Umbilical cord (tissue), 2 donors: ENCODE measurements around the gene MGAT3. TPM values are rescaled to one million over a fixed set of nuclear protein-coding genes. Genes with fewer than 3 reads are reported as not detected.
"Not testable (repeated sequence)": the region's sequence is repeated elsewhere in the genome, so short reads cannot be mapped to it uniquely, and the experiment has no call there.

Experiments used
- DNase-seq: peaks from one replicate; pipeline ENCODE4 v3.0.0-alpha.2; 2015; ENCODE audit warnings: low spot score
- total RNA-seq: library from RNA; depleted of rRNA; stranded (reverse); fragments of >200 nt; gene quantifications from one replicate; pipeline ENCODE4 v1.2.3, GENCODE V29; 2014; ENCODE audit warnings: low replicate concordance; ENCODE audit not compliant: insufficient read depth

MGAT3 gene, protein sequence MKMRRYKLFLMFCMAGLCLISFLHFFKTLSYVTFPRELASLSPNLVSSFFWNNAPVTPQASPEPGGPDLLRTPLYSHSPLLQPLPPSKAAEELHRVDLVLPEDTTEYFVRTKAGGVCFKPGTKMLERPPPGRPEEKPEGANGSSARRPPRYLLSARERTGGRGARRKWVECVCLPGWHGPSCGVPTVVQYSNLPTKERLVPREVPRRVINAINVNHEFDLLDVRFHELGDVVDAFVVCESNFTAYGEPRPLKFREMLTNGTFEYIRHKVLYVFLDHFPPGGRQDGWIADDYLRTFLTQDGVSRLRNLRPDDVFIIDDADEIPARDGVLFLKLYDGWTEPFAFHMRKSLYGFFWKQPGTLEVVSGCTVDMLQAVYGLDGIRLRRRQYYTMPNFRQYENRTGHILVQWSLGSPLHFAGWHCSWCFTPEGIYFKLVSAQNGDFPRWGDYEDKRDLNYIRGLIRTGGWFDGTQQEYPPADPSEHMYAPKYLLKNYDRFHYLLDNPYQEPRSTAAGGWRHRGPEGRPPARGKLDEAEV
- 2.2 TPM for total RNA-seq

DNA sequence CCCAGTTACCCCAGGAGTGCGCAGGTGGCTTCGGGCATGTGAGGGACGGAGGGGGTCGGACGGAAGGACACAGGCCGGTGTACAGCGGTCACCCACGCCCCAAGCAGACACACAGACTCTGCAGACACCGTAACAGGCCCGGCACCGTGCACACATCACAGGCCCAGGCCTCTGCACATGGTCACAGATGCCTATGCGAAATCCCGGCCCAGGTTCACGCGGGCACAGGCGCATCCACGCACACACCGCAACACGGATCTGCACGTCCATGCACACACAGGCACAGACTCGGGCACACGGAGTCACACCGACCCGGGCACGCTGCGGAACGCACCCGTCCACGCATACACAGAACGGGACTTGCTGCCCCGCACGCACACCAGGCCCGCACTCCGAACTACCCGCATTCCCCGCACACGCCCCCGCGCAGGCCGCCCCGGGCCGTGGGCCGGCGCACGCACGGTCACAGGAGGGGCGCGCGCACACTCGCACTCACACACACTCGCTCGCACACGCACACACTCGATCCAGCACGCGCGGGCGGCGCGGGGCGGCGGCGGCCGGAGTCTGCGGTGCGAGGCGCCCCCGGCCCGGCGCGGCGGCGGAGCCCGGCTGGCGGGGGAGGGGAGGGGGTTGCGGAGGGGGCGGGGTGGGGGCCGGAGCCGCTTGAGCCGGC is at the start of gene MGAT3:
MGAT3 (plus strand) TSS at position 491 of the 676 bp plus-strand sequence. CDS start 30,336 bp downstream, outside the sequence.
- DNase-seq: no peak

DNA sequence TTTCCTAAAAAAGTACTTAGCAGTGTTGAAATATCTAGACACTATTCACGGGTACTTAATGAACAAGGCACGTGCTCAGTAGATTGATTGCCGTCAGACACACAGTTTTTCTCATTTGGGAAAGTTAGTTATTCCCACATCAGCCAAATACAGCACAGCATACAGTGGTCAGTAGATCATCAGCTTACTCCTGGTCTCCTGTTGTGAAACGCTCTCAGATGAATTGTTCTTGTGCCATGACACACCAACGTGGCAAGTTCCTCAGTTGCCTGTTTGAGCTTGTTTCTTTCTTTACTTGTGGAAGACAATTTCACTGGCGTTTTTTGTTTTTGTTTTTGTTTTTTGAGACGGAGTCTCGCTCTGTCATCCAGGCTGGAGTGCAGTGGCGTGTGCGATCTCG is 48.6 kb upstream of the MGAT3 start:
- no peak for DNase-seq

DNA sequence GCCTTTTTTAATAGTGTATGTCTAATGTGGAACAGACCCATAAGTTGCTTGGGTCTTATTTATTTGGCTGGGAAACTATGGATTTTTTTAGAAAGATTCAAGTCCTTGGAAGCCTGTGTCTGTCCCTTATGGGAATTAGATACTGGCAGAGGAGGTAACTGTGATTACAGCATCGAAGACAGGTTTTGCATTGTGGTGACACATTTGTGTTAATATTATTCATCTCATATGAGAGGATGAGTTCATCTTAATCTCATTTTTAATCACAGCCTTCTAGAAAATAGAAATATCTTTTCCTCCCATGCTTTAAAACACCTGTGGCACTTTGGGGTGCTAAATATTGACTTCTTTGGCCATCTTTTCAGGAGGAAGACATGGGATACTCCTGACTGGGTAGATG is 48.0 kb upstream of the MGAT3 start:
- no peak for DNase-seq

DNA sequence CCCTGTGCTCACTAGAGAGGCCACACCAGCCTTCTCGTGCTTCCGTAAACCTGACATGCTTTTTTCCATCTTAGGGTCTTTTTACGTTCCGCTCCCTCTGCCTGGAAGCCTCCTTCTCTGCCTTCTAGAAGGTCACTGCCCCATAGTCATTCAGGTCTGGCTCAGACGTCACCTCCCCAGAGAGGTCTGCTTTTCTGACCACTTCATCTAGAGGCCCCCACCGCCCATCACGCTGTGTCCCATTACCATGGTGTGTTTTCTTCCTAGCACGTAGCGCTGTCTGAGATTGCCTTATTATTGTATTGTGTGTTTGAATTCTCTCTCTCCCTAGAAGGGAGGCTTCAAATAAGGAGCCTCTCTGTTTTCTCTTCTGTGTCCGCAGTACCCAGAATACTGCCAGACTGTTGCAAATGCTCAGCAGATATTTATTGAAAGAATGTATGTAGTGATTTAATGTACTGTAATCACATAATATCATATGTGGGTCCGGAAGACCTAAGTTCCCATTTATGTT is 47.2 kb upstream of the MGAT3 start:
- no peak for DNase-seq

DNA sequence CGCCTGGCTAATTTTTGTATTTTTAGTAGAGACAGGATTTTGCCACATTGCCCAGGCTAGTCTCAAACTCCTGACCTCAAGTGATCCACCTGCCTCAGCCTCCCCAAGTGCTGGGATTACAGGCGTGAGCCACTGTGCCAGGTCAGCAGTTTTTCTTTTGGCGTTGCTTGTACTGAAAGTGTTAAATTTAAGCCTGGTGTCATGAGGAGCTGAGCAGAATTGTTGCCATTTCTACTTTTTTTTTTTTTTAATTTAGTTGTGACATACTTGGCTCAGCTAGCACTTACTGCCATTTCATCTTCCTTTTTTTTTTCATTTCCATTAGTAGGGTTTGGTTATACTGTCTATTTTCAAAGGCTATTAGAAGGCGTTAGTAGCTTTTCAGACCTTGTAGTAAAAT is 46.5 kb upstream of the MGAT3 start:
- no peak for DNase-seq

DNA sequence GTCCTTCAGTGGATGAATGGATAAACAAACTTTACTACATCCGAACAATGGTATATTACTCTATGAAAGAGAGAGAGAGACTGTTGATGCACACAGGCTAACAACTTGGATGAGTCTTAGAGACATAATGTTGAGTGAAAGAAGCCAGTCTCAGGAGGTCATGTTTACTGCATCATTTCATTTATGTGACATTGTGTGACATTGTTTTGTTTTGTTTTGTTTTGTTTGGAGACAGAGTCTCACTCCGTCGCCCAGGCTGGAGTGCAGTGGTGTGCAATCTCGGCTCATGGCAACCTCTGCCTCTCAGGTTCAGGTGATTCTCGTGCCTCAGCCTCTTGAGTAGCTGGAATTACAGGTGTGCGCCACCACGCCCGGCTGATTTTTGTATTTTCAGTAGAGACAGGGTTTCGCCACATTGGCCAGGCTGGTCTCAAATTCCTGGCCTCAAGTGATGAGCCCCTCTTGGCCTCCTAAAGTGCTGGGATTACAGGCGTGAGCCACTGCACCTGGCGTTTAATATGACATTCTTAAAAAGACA is 44.9 kb upstream of the MGAT3 start:
- DNase-seq: not testable (repeated sequence)

DNA sequence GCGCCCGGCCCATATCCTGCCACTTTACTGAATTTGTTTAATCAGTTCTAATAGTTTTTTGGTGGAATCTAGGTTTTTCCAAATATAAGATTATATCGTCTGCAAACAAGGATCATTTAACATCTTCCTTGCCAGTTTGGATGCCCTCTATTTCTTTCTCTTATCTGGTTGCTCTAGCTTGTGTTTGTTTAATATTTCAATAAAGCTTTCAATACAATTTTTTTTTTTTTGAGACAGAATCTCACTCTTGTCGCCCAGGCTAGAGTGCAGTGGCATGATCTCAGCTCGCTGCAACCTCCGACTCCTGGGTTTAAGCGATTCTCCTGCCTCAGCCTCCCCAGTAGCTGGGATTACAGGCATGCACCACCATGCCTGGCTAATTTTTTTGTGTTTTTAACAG is 43.6 kb upstream of the MGAT3 start:
- not testable (repeated sequence) for DNase-seq

DNA sequence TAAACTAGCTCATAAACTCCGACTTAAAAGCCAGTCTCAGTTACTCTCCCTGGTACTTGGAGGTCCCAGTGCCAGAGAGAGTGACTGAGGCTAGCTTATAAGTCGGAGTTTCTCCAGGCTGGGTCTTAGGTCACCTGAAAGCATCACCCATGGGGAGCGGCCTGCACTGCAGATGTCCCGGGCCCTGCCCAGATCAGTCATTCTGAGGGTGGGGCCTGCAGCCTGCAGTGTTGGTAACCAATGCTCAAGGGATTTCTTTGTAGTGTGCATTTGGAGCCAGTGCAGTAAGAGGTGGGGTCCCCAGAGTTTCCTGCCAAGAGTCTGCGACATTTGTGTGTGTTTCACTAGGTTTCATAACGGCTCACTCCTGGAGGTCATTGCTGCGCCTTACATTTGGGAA is 42.4 kb upstream of the MGAT3 start:
- no peak for DNase-seq

DNA sequence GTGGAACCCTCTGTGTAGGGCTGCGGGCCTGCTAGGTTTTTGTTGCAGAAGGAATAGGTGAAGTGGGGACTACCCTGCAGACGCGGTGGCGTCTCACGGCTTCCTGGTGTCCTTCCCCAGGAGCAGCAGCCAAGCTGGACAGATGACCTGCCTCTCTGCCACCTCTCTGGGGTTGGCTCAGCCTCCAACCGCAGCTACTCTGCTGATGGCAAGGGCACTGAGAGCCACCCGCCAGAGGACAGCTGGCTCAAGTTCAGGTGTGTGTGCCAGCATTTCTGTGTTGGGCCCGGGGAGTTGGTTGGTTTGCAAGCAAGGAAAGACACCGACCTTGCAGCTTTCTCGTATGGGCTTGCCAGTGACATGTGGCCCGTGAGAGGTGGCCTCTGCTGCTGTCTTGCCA is 41.9 kb upstream of the MGAT3 start:
- DNase-seq: no peak

DNA sequence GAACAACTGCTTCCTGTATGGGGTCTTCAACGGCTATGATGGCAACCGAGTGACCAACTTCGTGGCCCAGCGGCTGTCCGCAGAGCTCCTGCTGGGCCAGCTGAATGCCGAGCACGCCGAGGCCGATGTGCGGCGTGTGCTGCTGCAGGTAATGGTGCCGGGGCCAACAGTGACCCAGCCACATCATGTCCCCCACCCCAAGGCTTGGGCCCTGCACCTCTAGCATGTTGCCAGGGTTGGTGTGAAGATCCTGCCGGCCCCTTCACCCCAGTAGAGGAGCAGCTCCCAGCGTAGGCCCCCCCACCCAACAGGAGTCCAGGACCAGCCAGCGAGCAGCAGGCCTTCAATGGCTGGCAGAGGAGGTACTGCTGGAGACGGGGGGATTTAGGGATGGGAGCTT is 41.3 kb upstream of the MGAT3 start:
- no peak for DNase-seq

DNA sequence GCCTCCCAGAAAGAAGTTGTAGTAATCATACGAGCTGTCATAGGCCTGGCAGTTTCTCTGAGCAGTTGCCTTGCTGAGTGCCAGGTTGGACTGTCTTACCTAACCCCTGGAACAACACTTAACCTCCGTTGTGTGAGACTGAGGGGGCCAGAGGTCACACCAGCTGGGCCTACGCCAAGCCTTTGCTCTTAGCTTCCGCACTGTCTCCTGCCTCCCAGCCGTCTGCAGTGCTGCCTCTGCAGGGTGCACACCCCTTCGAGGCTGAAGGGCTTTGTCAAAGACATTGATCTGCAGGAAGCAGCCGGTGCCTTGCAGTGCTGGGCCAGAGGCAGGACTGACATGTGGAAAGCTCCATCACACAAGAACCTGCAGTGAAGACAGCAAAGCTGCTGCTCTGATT is 40.5 kb upstream of the MGAT3 start:
- no peak for DNase-seq

DNA sequence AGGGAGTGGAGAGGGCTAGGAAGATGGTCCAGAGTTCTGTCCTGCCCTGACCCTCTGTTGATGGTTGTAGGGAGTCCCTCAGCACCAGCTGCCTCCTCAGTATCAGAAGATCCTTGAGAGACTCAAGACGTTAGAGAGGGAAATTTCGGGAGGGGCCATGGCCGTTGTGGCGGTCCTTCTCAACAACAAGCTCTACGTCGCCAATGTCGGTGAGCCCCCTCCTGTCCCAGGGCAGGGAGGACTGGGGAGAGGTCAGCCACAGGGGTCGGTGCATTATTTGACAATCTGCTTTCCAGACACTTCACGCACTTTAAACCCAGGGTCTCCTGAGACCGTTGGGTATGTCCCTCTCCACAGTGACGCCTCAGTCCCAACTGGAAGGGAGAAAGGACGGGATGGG is 39.2 kb upstream of the MGAT3 start:
- DNase-seq: no peak

DNA sequence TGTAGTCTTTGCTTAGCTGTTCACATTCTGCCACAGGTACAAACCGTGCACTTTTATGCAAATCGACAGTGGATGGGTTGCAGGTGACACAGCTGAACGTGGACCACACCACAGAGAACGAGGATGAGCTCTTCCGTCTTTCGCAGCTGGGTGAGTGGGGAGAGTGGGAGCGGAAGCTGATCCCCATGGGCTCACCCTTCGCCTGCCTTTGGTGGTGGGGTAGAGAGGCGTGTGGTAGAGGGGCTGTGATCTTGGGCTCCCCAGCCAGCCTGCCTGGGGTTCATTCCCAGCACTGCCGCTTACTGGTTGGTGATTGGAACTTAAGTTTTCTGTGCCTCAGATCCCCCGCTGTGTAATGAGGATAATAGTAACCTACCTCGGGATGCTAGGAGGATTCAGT is 38.1 kb upstream of the MGAT3 start:
- no peak for DNase-seq

DNA sequence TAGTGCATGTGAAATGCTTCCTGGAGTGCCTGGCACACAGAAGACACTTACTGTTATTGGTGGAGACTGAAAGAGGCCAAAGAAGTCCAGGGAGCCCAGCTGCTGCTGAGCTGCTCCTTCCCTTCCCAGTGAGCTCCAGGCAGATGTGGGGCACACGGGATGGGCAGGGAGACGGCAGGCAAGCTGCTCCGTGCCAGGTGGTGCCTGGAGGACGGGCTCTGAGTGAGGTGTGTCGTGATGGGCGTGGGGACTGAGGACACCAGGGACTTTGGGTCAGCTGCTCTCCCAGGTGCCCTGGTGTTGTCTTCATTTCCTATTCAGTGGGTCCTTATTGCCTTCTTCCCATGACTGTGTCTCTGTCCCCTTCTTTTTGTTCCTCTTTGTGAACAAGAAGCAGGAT is 37.7 kb upstream of the MGAT3 start:
- DNase-seq: no peak

DNA sequence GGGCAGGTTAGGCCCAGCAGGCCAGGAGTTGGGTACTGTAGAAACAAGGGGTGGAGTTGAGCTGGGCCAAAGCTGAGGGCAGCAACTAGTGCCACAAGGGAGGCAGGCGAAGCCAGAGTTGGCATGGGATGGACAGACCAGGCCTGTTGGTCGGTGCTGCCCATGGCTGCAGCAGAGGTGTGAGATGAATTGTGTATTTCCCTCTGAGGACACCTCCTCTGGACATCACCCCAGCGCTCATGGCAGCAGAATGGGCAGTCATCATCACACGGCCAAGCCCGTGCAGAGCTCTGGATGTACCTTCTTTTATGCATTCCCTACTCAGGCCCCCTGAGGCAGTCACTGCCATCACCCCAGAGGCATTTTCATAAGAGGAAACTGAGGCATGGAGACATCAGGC is 36.9 kb upstream of the MGAT3 start:
- no peak for DNase-seq

DNA sequence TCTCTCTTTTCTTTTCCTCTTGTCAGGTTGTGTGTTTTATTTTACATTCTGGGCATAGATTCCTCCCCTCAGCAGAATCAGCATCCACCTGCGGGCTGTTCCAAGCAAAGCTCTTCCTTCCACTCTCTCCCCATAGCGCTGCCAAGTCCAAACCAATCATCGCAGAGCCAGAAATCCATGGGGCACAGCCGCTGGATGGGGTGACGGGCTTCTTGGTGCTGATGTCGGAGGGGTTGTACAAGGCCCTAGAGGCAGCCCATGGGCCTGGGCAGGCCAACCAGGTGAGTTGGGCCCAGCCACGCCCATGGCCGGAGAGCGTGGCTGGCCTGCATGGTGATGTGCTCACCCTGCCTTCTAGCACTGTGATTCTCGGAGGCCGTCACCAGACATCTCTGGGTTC is 35.1 kb upstream of the MGAT3 start:
- DNase-seq: no peak

DNA sequence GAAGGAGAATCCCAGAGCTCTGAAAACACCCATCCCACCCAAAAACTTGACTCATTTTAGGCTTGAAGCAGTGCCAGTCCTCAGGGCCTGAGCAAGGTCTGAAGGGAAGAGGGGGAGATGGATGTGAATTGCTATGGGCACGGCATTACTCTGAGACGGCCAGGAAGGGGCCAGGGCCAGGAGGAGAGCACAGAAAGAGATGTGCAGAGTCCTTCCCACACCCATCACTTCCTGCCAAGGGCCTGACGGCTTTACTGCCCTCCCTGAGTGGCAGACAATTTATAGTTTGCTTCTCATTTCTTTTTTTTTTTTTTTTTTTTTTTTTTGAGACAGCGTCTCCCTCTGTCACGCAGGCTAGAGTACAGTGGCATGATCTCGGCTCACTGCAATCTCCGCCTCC is 34.7 kb upstream of the MGAT3 start:
- DNase-seq: no peak

DNA sequence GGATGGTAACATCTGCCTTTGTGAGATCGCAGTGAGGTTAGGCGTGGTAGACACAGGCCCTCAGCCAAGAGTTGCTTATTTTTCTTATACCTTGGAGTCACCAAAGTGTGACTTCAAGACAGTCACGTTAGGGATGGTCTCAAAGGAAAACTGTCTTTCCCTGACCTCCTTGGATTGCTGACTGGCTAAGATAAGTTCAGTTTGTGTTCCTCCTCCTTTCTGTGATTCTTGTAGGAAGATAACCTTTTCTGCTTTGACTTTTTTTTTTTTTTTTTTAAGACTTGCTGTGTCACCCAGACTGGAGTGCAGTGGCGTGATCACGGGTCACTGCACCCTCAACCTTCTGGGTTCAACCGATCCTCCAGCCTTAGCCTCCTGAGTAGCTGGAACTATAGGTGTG is 34.1 kb upstream of the MGAT3 start:
- no peak for DNase-seq

DNA sequence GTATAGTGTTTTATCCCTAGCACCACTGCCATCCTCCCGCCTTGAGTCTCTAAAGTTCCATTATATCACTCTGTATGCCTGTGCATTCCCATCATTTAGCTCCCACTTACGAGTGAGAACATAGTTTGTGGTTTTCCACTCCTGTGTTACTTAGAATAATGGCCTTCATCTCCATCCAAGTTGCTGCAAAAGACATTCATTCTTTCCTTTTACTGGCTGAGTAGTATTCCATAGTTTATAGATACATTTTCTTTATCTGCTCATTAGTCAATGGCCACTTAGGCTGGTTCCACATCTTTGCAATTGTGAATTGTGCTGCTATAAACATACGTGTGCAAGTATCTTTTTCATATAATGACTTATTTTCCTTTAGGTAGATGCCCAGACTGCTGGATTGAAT is 32.8 kb upstream of the MGAT3 start:
- no peak for DNase-seq

DNA sequence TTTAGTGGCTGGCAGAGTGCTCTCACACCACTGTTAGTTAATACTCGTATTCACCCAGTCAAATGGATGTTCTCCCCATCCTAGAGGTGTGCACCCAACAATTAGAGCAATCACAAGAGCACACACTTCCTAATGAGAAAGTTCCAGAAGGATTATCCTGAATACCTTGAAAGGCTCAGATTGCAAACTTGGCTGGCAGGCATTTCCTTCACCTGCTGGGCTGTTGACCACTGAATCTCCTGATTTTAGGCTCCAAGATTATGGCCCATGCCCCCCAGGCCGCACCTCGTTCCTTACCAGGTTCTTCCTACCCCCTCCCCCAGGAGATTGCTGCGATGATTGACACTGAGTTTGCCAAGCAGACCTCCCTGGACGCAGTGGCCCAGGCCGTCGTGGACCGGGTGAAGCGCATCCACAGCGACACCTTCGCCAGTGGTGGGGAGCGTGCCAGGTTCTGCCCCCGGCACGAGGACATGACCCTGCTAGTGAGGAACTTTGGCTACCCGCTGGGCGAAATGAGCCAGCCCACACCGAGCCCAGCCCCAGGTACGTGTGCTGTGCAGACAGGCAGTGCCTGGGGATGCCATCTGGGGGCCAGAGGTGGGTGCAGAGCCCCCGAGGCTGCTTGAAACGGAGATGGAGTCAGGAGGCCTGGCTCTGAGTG is 30.3 kb upstream of the MGAT3 start:
- no peak for DNase-seq

DNA sequence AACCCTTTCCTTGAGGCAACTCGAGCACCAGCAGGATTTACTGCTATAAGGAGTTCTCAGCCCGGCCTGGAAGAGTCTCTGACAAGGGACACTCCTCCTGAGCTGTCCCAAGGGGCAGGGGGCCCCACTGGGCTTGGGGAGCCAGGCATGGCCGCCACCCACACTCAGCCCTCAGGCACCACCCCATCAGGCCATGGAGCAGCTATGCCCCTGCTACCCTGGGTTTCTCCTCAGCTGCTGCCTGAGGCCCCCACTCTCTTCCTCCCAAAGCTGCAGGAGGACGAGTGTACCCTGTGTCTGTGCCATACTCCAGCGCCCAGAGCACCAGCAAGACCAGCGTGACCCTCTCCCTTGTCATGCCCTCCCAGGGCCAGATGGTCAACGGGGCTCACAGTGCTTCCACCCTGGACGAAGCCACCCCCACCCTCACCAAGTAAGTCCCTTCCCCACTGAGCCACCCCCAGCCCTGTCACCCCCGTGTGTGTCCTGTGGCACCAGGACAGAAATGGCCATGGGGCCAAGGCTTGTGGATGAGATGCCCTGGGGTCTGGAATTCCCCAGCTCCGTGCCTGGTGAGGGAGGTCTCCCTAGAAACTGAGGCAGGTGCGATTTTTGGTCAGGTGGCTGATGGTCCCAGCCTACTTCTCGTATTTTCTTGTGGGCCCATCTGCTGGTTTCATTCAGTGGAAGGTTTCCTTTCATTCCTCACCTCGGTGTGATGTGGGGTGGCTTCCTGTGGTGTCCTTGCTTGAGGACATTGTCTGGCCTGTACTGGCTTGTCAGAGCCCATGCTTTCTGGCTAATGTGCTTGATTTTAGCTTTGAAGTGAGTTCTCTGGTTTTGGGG is 28.8 kb upstream of the MGAT3 start:
- DNase-seq: no peak
